ENCODE results near the gene SLC26A4.

SLC26A4 gene

DNA sequence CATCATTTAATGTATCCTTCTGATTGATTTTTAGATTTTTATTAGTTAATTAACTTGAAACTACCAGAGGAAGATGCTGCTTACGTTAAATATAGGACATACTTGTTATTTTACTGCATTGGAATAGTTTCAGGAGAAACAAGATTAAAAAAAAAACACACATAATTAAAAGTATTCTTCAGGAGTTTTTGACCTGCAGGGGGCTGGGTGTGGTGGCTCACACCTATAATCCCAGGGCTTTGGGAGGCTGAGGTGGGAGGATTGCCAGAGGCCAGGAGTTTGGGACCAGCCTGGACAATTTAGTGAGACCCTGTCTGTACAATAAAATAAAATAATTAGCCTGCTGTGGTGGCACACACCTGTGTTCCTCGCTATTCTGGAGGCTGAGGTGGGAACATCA is 94.0 kb downstream of the SLC26A4 start:
- no peak for DNase-seq

DNA sequence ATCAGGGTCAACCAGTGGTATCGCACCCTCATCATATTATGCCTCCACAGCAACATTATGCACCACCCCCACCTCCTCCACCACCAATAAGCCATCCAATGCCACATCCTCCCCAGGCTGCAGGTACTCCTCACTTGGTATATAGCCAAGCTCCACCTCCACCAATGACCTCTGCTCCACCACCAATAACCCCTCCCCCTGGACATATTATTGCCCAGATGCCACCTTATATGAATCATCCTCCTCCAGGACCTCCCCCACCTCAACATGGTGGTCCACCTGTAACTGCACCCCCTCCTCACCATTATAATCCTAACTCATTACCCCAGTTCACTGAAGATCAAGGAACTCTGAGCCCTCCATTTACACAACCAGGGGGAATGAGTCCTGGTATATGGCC is 98.0 kb downstream of the SLC26A4 start:
- no peak for DNase-seq

DNA sequence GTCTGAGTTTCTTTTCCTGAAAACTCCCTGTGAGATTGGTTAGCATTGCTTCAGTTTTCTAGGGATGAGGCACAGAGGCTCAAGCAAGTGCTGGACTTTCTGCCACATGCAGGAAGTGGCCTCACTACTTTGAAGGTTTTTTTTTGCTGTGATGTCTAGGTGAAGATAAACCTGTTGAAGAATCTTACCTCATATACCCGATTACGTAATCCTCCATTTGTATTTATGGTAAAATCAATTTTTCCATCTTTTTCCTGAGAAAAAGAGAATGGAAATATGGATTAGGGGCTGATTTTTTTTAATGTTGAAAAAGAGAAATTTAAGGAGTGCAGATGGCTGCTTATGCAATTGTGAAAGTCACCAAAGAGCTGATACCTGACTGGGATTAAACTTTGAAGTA is 106.8 kb downstream of the SLC26A4 start:
- no peak for DNase-seq
